CD4-positive, alpha-beta T cell (primary cell): ENCODE data around the gene METRNL. TPM values are rescaled to one million over a fixed set of nuclear protein-coding genes. Genes with fewer than 3 reads are reported as not detected.

ENCODE experiments used
- ATAC-seq: fragments of 200-7000 bp; cut with Tn5 transposase; one replicate; pipeline ENCODE4 v1.10.0; 2022; ENCODE audit warnings: mild to moderate bottlenecking; ENCODE audit not compliant: poor library complexity
- CTCF ChIA-PET: fragments of 350-600 bp; sonication (Branson Sonifier 250); formaldehyde crosslinking; loops from one replicate; lab custom pipeline; 2021; ENCODE audit warnings: antibody characterized with exemption, inconsistent platforms; lab: Charles Lee
- POLR2A ChIA-PET: fragments of 350-600 bp; sonication (Branson Sonifier 250); formaldehyde crosslinking; loops from one replicate; lab custom pipeline; 2021; ENCODE audit warnings: antibody characterized with exemption, inconsistent platforms; lab: Charles Lee
- DNase-seq, 14 experiments: peaks; one replicate each; pipeline ENCODE4 v3.0.0-alpha.2; 2013 to 2020; ENCODE audit warnings: mixed read lengths in 2 of 14
- H3K27ac ChIP-seq, 2 donors: one replicate each; pipeline versions ENCODE4 v1.5.1 to v1.7.0; 2013; ENCODE audit warnings: low read length in 2 of 2, low read depth in 1 of 2, mild to moderate bottlenecking in 1 of 2
- H3K27me3 ChIP-seq, 2 experiments: 1 replicate in 1 of 2; 2 replicates in 1 of 2; pipeline versions ENCODE4 v1.6.1 to v1.7.0; 2013; ENCODE audit warnings: low read length in 2 of 2, control low read depth in 1 of 2, mild to moderate bottlenecking in 1 of 2, moderate library complexity in 1 of 2; ENCODE audit not compliant: insufficient read depth in 2 of 2, control insufficient read depth in 1 of 2
- H3K36me3 ChIP-seq: one replicate; pipeline ENCODE4 v1.6.1; 2013; ENCODE audit warnings: low read length, control low read depth; ENCODE audit not compliant: insufficient read depth
- H3K4me1 ChIP-seq: one replicate; pipeline ENCODE4 v1.6.1; 2013; ENCODE audit warnings: low read length, control low read depth; ENCODE audit not compliant: insufficient read depth
- H3K4me3 ChIP-seq: one replicate; pipeline ENCODE4 v1.5.1; 2013; ENCODE audit warnings: mild to moderate bottlenecking, low read length, moderate library complexity
- H3K9me3 ChIP-seq, 2 experiments: 1 replicate in 1 of 2; 2 replicates in 1 of 2; pipeline versions ENCODE4 v1.6.1 to v1.7.0; 2013; ENCODE audit warnings: low read length in 2 of 2, mild to moderate bottlenecking in 2 of 2, control low read depth in 1 of 2, moderate library complexity in 1 of 2; ENCODE audit not compliant: control insufficient read depth in 1 of 2, insufficient read depth in 1 of 2
- H3K27ac Mint-ChIP-seq: one replicate; pipeline ENCODE4 v1.8.0; 2020; ENCODE audit warnings: mixed read lengths
- H3K27me3 Mint-ChIP-seq: one replicate; pipeline ENCODE4 v1.8.0; 2021; ENCODE audit warnings: mixed read lengths
- H3K36me3 Mint-ChIP-seq: one replicate; pipeline ENCODE4 v1.8.0; 2021; ENCODE audit warnings: low read depth, mixed read lengths
- H3K4me1 Mint-ChIP-seq: one replicate; pipeline ENCODE4 v1.8.0; 2021; ENCODE audit warnings: low read depth, mixed read lengths
- H3K4me3 Mint-ChIP-seq: one replicate; pipeline ENCODE4 v1.8.0; 2020; ENCODE audit warnings: mild to moderate bottlenecking, mixed read lengths
- H3K9me3 Mint-ChIP-seq: one replicate; pipeline ENCODE4 v1.8.0; 2020; ENCODE audit warnings: mixed read lengths
- CTCF ChIP-seq: fragments of 200-600 bp; IDR thresholded peaks from one replicate; pipeline ENCODE4 v1.8.0; 2022; ENCODE audit warnings: antibody characterized with exemption, mild to moderate bottlenecking
- intact Hi-C, 2 experiments: fragments of 100-400 bp; cut with DNase I in 1 of 2; cut with micrococcal nuclease in 1 of 2; formaldehyde crosslinking; loops; one replicate each; pipeline versions ENCODE4 v1.15.1 to v1.9.0; 2023 to 2025; cut with DNase I, micrococcal nuclease
- total RNA-seq, 174 experiments: library from RNA in 2 of 174; stranded (reverse) in 2 of 174; gene quantifications; one replicate each; pipeline ENCODE4 v1.2.3 and lab custom pipeline; 2021 to 2026

METRNL gene
- total RNA-seq, 2 experiments from 2014 or later: 24.5 to 26.9 TPM

GRCh38 chr17:83088451-83088850 is 9.0 kb downstream of the METRNL start:
- Mint-ChIP-seq H3K4me3 (no peak overlapping the region), H3K27me3 (no peaks in the 10 kb centered on the region), H3K4me1 (peaks cover 6% of the 10 kb centered on the region), H3K9me3 (no peaks in the 10 kb centered on the region), H3K36me3 (no peaks in the 10 kb centered on the region), H3K27ac (no peak overlapping the region)
- Histone ChIP-seq H3K27me3 (no peaks in the 10 kb centered on the region), H3K36me3 (no peaks in the 10 kb centered on the region), H3K4me3 (no peak overlapping the region), H3K9me3 (no peaks in the 10 kb centered on the region), H3K4me1 (peaks cover 25% of the 10 kb centered on the region), H3K27ac (no peak overlapping the region)
- CTCF ChIA-PET: no interaction called here
- DNase-seq: no peak
- no peak for ATAC-seq
- POLR2A ChIA-PET: no interaction called here
- no peak for TF ChIP-seq CTCF
- intact Hi-C loops: no loop called here

- no peak for TF ChIP-seq CTCF
- intact Hi-C loops: no loop called here
- no peak overlapping the region for H3K27ac ChIP-seq
- Mint-ChIP-seq H3K27me3 (no peaks in the 10 kb centered on the region), H3K9me3 (no peaks in the 10 kb centered on the region), H3K4me1 (peaks cover 1% of the 10 kb centered on the region), H3K27ac (no peak overlapping the region), H3K36me3 (no peaks in the 10 kb centered on the region), H3K4me3 (no peak overlapping the region)
- H3K4me3 ChIP-seq: no peak overlapping the region
- POLR2A ChIA-PET: no interaction called here
- H3K36me3 ChIP-seq: peaks cover 2% of the 10 kb centered on the region
- ATAC-seq (no peak), DNase-seq (no peak)
- H3K9me3 ChIP-seq: no peaks in the 10 kb centered on the region
- CTCF ChIA-PET: no interaction called here
- H3K27me3 ChIP-seq: no peaks in the 10 kb centered on the region
- peaks cover 20% of the 10 kb centered on the region for H3K4me1 ChIP-seq
These were observed 9.5 kb downstream of the METRNL start for GRCh38 chr17:83088909-83089308.

- Histone ChIP-seq H3K36me3 (peaks cover 6% of the 10 kb centered on the region), H3K9me3 (no peaks in the 10 kb centered on the region), H3K4me3 (no peak overlapping the region), H3K27me3 (no peaks in the 10 kb centered on the region), H3K4me1 (peaks cover 14% of the 10 kb centered on the region), H3K27ac (no peak overlapping the region)
- H3K4me1 Mint-ChIP-seq: no peaks in the 10 kb centered on the region
- H3K9me3 Mint-ChIP-seq: no peaks in the 10 kb centered on the region
- ChIA-PET POLR2A (no interaction called here), CTCF (no interaction called here)
- peak in 1 of 14 experiments; percentile 50 for DNase-seq
- no peak for TF ChIP-seq CTCF
- peak; percentile 23 for ATAC-seq
- no peak overlapping the region for H3K27ac Mint-ChIP-seq
- H3K36me3 Mint-ChIP-seq: no peaks in the 10 kb centered on the region
- H3K27me3 Mint-ChIP-seq: no peaks in the 10 kb centered on the region
- intact Hi-C loops: no loop called here
- H3K4me3 Mint-ChIP-seq: no peak overlapping the region
These were observed 10.1 kb downstream of the METRNL start for GRCh38 chr17:83089328-83090132.
